Measurements from ENCODE around the gene MEGF8. TPM values are rescaled to one million over a fixed set of nuclear protein-coding genes. Genes with fewer than 3 reads are reported as not detected.

MEGF8 gene
- total RNA-seq, 1 experiment from 2014 or later, result 6.5 TPM

DNA sequence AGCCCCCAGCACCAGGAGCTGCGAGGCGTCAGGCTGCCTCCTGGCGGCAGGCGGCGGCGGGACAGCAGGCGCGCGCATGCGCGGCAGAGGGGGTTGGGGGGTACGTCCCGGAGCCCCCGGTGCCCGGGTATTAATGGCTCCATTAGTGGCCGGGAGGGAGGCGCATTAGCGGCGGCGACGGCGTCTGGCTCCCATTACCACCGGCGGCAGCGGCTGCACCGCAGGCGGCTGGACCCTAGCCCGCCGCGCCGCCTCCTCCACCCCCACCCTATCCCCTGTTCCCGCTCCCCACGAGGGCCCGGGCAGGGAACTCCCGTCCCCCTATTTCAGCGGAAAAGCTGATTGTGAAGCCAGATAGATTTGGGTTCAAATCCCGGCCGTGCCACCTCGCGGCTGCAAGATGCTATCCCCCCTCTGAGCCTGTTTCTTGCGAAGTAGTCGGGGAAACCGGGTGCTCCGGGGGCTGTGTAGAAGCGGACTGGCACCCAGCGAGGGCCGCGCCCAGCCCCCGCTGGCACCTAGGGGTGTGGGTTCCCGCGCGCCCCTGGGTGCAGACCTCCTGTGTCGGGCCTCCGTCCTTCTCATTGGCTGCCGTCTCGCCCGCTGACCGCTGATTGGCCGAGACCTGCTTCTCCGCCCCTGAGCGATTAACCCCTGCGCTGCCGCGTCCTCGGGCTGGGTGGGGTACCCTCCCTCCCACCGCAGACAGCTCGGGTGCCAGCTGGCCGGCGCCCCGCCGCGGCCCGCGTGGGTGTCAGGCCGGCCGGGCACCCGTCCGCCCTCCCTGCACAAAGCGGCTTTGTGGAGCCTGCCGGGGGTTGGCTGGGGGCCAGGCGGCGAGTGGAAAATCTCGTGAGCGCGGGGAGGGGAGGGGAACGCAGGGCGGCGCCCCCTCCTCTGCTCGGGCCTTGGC is 45.3 kb upstream of the MEGF8 start:
- peaks cover 45% of the 10 kb centered on the region for H3K4me1 ChIP-seq (ENCODE audit: low read length)
- H4K20me1 ChIP-seq (ENCODE audit: insufficient read depth, low read depth, low read length), result no peaks in the 10 kb centered on the region; the same call in 1 of the 2 replicates

DNA sequence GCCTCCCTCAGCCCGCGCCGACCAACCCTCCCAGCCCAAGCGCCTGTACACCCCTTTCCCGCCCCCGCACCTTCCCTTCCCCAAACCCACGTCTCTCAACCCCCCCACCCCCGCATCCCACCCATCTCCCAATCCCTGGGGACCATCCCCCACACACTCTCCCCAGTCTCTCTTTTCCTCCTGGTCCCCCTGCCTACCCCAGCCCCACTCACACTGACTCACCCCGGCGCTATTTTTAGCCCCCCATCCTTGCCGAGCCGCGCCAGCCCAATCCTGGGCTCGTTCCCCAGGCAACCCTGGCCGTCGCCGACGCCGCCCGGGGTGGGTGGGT is 44.7 kb upstream of the MEGF8 start:
- H2AFZ ChIP-seq (ENCODE audit: low read length), result no peak overlapping the region
- H3K27me3 ChIP-seq (ENCODE audit: low read length), result no peaks in the 10 kb centered on the region
- no peaks in the 10 kb centered on the region for H3K36me3 ChIP-seq (ENCODE audit: insufficient read depth, low read length)
- no peaks in the 10 kb centered on the region for H3K9me3 ChIP-seq (ENCODE audit: low read length)
- H3K79me2 ChIP-seq (ENCODE audit: low read length), result peaks cover 13% of the 10 kb centered on the region
- peak overlapping the region; percentile 89 for H3K4me3 ChIP-seq (ENCODE audit: low read length)
- peaks cover 3% of the 10 kb centered on the region; the same call in 1 of the 2 replicates for H4K20me1 ChIP-seq (ENCODE audit: insufficient read depth, low read depth, low read length)
- H3K27ac ChIP-seq (ENCODE audit: low read length), result peak overlapping the region; percentile 81
- no peak for DNase-seq
- peak overlapping the region; percentile 95 for H3K4me2 ChIP-seq (ENCODE audit: low read depth, low read length, poor library complexity, severe bottlenecking)
- peak overlapping the region; percentile 91 for H3K9ac ChIP-seq (ENCODE audit: low read length)
- H3K9me2 ChIP-seq (replicated peaks; ENCODE audit: insufficient read depth, low read length), result no peaks in the 10 kb centered on the region
- peaks cover 51% of the 10 kb centered on the region for H3K4me1 ChIP-seq (ENCODE audit: low read length)

More for the DNA sequence above, 45.3 kb upstream of the MEGF8 start:
- Histone ChIP-seq H3K9ac (ENCODE audit: low read length) (peak overlapping the region; percentile 91), H3K9me2 (replicated peaks; ENCODE audit: insufficient read depth, low read length) (no peaks in the 10 kb centered on the region), H3K4me3 (ENCODE audit: low read length) (peak overlapping the region; percentile 89), H3K36me3 (ENCODE audit: insufficient read depth, low read length) (no peaks in the 10 kb centered on the region), H3K27ac (ENCODE audit: low read length) (peak overlapping the region; percentile 81), H2AFZ (ENCODE audit: low read length) (peak overlapping the region; percentile 79; the same call in 1 of the 2 replicates), H3K27me3 (ENCODE audit: low read length) (no peaks in the 10 kb centered on the region), H3K79me2 (ENCODE audit: low read length) (peaks cover 8% of the 10 kb centered on the region), H3K4me2 (ENCODE audit: low read depth, low read length, poor library complexity, severe bottlenecking) (peak overlapping the region; percentile 95), H3K9me3 (ENCODE audit: low read length) (no peaks in the 10 kb centered on the region)
- peak; percentile 98 for DNase-seq

DNA sequence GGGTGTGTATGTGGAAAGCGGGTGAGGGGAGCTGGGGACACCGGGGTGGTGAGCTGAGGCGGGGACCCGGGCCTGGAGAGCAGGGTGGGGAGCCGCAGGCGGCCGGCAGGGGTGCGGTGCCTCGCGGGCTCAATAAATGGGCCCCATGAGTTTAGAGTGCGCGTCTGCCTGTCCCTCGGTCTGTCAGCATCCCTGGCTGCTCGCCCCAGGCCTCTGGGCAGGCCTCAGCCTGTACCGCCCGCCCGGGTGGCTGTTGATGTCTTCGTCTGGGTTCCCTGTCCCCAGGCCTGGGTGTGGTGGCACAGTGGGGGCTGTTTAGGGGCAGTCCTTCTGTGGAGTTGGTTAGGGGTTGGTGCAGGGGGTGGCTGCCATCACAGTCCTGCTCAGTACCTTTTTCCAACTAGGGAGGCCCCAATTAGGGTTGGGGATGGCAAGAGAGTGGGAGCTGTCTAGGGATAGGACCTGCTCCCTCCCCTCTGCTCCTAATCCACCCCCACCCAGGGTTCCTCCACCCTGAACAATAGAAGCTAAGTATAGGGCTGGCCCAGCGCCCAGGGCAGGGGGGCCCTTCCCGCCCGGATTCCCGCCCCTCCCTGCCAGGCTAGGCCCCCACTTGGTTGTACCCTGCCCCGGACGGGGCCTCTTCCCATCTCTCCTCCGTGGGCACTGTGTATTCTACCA is 44.1 kb upstream of the MEGF8 start:
- H3K9me3 ChIP-seq (ENCODE audit: low read length), result no peaks in the 10 kb centered on the region
- no peaks in the 10 kb centered on the region for H3K27me3 ChIP-seq (ENCODE audit: low read length)
- peak overlapping the region; percentile 89 for H3K4me3 ChIP-seq (ENCODE audit: low read length)
- peak; percentile 74 for DNase-seq
- peaks cover 18% of the 10 kb centered on the region for H3K79me2 ChIP-seq (ENCODE audit: low read length)
- no peaks in the 10 kb centered on the region for H3K36me3 ChIP-seq (ENCODE audit: insufficient read depth, low read length)
- peak overlapping the region; percentile 95 for H3K4me2 ChIP-seq (ENCODE audit: low read depth, low read length, poor library complexity, severe bottlenecking)
- peaks cover 7% of the 10 kb centered on the region; the same call in 1 of the 2 replicates for H4K20me1 ChIP-seq (ENCODE audit: insufficient read depth, low read depth, low read length)
- peaks cover 56% of the 10 kb centered on the region for H3K4me1 ChIP-seq (ENCODE audit: low read length)
- H3K9ac ChIP-seq (ENCODE audit: low read length), result peak overlapping the region; percentile 91
- H3K9me2 ChIP-seq (replicated peaks; ENCODE audit: insufficient read depth, low read length), result no peaks in the 10 kb centered on the region
- H3K27ac ChIP-seq (ENCODE audit: low read length), result peak overlapping the region; percentile 81
- no peak overlapping the region for H2AFZ ChIP-seq (ENCODE audit: low read length)

DNA sequence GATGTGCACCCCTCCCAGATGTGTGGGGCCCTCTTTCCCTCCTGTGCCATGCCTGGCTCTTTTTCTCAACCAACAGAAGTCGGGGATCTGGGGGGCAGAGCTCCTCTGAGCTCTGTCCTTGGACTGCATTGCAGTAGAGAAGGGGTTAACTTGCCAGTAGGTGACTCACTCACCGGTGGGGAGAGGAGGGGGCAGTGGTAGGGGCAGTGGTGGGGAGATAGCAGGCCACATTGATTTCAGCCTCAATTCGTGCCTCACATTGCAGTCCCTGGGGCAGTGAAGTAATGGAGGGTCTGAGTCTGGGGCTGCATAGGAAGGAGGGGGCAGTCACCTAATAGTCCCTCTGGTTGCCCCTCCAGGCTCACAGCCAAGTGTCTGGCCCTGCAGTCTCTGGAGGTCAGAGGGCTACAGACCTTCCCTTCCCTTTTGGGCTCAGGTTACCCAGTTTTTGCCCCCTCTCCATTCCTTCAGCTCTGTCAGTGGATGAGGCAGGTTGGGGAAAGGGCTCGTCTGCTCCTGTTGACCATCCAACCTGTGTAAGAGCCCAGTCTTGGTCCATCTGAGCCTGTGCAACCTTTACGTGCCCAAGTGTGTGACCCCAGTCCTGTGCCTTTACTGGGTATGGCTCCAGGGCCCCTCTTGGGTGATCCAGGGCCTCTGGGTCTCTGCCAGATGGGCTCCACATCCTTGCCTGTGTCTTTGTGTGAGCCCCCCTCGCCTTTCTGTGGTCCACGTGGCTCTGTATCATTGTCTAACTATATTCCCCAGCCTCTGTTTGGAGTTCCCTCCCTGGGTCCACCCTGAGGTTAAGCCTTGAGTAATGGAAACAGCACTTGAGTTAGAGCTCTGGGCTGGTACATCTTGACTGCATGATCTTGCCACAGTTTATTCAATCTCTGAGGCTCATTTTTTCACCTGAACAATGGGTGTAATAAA is 43.3 kb upstream of the MEGF8 start:
- H3K9ac ChIP-seq (ENCODE audit: low read length), result peak overlapping the region; percentile 91
- peaks cover 7% of the 10 kb centered on the region; the same call in 1 of the 2 replicates for H4K20me1 ChIP-seq (ENCODE audit: insufficient read depth, low read depth, low read length)
- H3K79me2 ChIP-seq (ENCODE audit: low read length), result peaks cover 18% of the 10 kb centered on the region
- peak overlapping the region; percentile 81 for H3K27ac ChIP-seq (ENCODE audit: low read length)
- peak overlapping the region; percentile 89; the same call in 1 of the 2 replicates for H3K4me3 ChIP-seq (ENCODE audit: low read length)
- H3K4me1 ChIP-seq (ENCODE audit: low read length), result peaks cover 61% of the 10 kb centered on the region
- H3K36me3 ChIP-seq (ENCODE audit: insufficient read depth, low read length), result peaks cover 5% of the 10 kb centered on the region; the same call in 1 of the 2 replicates
- peak; percentile 53 for DNase-seq
- no peak overlapping the region for H2AFZ ChIP-seq (ENCODE audit: low read length)
- no peaks in the 10 kb centered on the region for H3K9me2 ChIP-seq (replicated peaks; ENCODE audit: insufficient read depth, low read length)
- no peaks in the 10 kb centered on the region for H3K9me3 ChIP-seq (ENCODE audit: low read length)
- H3K27me3 ChIP-seq (ENCODE audit: low read length), result no peaks in the 10 kb centered on the region
- H3K4me2 ChIP-seq (ENCODE audit: low read depth, low read length, poor library complexity, severe bottlenecking), result peak overlapping the region; percentile 95

DNA sequence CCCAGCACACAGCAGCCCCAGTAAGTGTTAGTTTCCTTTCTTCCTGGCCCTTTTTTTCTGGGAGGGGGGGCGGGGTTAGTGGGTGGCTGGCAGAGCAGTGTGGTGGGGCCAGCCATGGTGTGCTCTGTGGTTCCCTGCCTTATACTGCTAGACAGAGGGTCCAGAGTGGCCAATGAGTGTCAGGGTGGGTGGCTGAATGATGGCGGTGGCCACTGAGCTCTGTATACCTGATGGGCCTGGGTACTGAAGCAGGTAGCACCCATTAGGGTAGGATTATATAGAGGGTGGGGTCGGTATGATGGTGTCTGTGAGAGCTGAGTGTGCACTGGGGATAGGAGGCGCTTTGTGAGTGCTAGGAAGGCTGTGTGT is 42.6 kb upstream of the MEGF8 start:
- H3K4me2 ChIP-seq (ENCODE audit: low read depth, low read length, poor library complexity, severe bottlenecking), result peak overlapping the region; percentile 95
- no peaks in the 10 kb centered on the region for H3K9me3 ChIP-seq (ENCODE audit: low read length)
- H3K27me3 ChIP-seq (ENCODE audit: low read length), result no peaks in the 10 kb centered on the region
- H3K9ac ChIP-seq (ENCODE audit: low read length), result peak overlapping the region; percentile 91
- H3K36me3 ChIP-seq (ENCODE audit: insufficient read depth, low read length), result peaks cover 11% of the 10 kb centered on the region; the same call in 1 of the 2 replicates
- H3K27ac ChIP-seq (ENCODE audit: low read length), result peak overlapping the region; percentile 81
- H2AFZ ChIP-seq (ENCODE audit: low read length), result no peak overlapping the region
- peaks cover 18% of the 10 kb centered on the region for H3K79me2 ChIP-seq (ENCODE audit: low read length)
- peak overlapping the region; percentile 75 for H3K4me3 ChIP-seq (ENCODE audit: low read length)
- H4K20me1 ChIP-seq (ENCODE audit: insufficient read depth, low read depth, low read length), result peaks cover 10% of the 10 kb centered on the region; the same call in 1 of the 2 replicates
- no peaks in the 10 kb centered on the region for H3K9me2 ChIP-seq (replicated peaks; ENCODE audit: insufficient read depth, low read length)
- no peak for DNase-seq
- peaks cover 61% of the 10 kb centered on the region for H3K4me1 ChIP-seq (ENCODE audit: low read length)

DNA sequence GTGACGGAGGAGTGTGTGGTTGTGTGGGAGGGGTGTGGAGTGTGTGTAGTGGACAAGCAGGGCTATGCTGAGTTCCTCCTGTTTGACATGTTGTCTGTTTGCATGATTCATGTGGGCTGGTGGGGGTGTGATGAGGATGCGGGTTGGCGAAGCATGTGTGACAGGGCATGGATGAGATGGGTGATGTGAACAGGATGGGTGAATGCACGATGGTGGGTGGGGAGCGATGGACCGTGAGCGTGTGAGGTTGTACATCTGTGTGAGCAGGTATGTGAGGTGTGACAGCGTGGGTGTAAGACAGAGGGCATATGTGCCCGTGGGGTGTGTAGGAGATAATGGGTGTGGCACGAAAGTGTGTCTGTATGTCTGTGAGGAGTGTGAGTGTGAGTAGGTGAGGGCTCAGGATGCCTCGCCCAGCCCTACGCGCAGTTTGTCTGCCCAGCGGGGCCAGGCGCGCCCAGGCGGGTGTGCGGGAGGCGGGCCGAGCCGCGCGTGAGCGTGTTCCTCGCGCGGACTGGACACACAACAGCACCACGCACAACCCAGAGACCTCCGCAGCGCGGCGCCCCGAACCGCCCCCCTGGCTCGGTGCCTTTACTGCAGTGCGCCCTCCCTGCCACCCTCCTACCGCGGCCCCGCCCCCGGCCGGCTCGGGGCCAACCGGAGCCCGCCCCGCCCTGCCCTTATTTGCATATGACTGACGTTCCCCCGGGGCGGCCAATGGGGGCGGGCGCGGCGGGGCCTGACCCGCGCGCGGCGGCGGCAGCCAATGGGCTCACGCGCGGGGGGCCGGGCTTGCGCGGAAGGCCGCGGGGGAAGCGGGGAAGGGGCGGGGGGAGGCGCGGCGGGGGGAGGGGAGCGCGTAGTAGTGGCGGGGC is 42.0 kb upstream of the MEGF8 start:
- Histone ChIP-seq H3K9ac (ENCODE audit: low read length) (peak overlapping the region; percentile 82), H3K4me2 (ENCODE audit: low read depth, low read length, poor library complexity, severe bottlenecking) (peak overlapping the region; percentile 93), H3K79me2 (ENCODE audit: low read length) (peaks cover 18% of the 10 kb centered on the region), H3K9me2 (replicated peaks; ENCODE audit: insufficient read depth, low read length) (no peaks in the 10 kb centered on the region), H2AFZ (ENCODE audit: low read length) (no peak overlapping the region), H3K27ac (ENCODE audit: low read length) (peak overlapping the region; percentile 81), H3K36me3 (ENCODE audit: insufficient read depth, low read length) (peaks cover 13% of the 10 kb centered on the region; the same call in 1 of the 2 replicates), H3K4me1 (ENCODE audit: low read length) (peaks cover 60% of the 10 kb centered on the region), H3K9me3 (ENCODE audit: low read length) (no peaks in the 10 kb centered on the region), H3K4me3 (ENCODE audit: low read length) (peak overlapping the region; percentile 75), H3K27me3 (ENCODE audit: low read length) (no peaks in the 10 kb centered on the region), H4K20me1 (ENCODE audit: insufficient read depth, low read depth, low read length) (peaks cover 10% of the 10 kb centered on the region; the same call in 1 of the 2 replicates)
- peak; percentile 98 for DNase-seq

DNA sequence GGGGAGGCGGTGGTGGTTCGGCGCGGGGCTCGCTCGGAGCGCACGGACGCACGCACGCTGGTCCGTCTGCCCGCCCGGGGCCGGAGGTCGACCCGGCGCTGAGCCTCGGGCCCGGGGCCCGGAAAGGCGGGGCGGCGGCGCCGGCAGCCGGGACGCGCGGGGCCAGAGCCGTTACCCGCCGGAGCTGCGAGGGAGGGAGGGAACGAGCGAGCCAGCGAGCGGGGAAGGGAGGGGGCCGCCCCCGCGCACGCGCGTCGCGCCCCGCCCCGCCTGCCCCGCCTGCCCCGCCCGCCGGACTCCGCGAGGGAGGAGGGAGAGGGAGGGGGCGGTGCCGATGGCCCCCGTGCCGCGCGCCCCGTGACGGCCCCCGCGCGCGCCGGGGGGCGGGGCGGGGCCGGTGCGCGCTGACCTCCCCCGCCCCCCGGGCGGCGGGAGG is 41.4 kb upstream of the MEGF8 start:
- H3K4me1 ChIP-seq (ENCODE audit: low read length), result peaks cover 53% of the 10 kb centered on the region
- peaks cover 18% of the 10 kb centered on the region for H3K79me2 ChIP-seq (ENCODE audit: low read length)
- H3K27ac ChIP-seq (ENCODE audit: low read length), result peak overlapping the region; percentile 59; the same call in 1 of the 2 replicates

More for the DNA sequence above, 41.4 kb upstream of the MEGF8 start:
- Histone ChIP-seq H3K9me3 (ENCODE audit: low read length) (no peaks in the 10 kb centered on the region), H2AFZ (ENCODE audit: low read length) (no peak overlapping the region), H3K4me3 (ENCODE audit: low read length) (peak overlapping the region; percentile 50; the same call in 1 of the 2 replicates), H3K36me3 (ENCODE audit: insufficient read depth, low read length) (peaks cover 14% of the 10 kb centered on the region; the same call in 1 of the 2 replicates), H3K27me3 (ENCODE audit: low read length) (no peaks in the 10 kb centered on the region), H3K9ac (ENCODE audit: low read length) (peak overlapping the region; percentile 76), H3K9me2 (replicated peaks; ENCODE audit: insufficient read depth, low read length) (no peaks in the 10 kb centered on the region), H4K20me1 (ENCODE audit: insufficient read depth, low read depth, low read length) (peaks cover 10% of the 10 kb centered on the region; the same call in 1 of the 2 replicates), H3K4me2 (ENCODE audit: low read depth, low read length, poor library complexity, severe bottlenecking) (peak overlapping the region; percentile 34)
- peak; percentile 95 for DNase-seq

Data from Karpas-422 (cell line).